Hepatocyte (in vitro differentiated cells): ENCODE data around the gene TMEM33. TPM values are rescaled to one million over a fixed set of nuclear protein-coding genes. Genes with fewer than 3 reads are reported as not detected.
A peak's percentile ranks its signal among the peaks of the same experiment; 100 is the strongest.
"Not testable (repeated sequence)": the region's sequence is repeated elsewhere in the genome, so short reads cannot be mapped to it uniquely, and the experiment has no call there.

Experiments
- DNase-seq: peaks from one replicate; pipeline ENCODE4 v3.0.0-alpha.2; 2016; ENCODE audit warnings: low spot score
- H2AFZ ChIP-seq: fragments of 200-600 bp; sonication (generic); 2 replicates; pipeline ENCODE4 v1.6.0; 2016; ENCODE audit warnings: antibody characterized with exemption, mild to moderate bottlenecking
- H3K27ac ChIP-seq: fragments of 200-600 bp; sonication (generic); 2 replicates; pipeline ENCODE4 v1.5.1; 2016; ENCODE audit warnings: mild to moderate bottlenecking
- H3K27me3 ChIP-seq: fragments of 200-600 bp; sonication (generic); 2 replicates; pipeline ENCODE4 v1.6.1; 2016
- H3K36me3 ChIP-seq: fragments of 200-600 bp; sonication (generic); replicated peaks from 2 replicates; pipeline ENCODE4 v1.5.1; 2016; ENCODE audit warnings: low read depth; ENCODE audit not compliant: insufficient read depth
- H3K4me1 ChIP-seq: fragments of 200-600 bp; sonication (generic); 2 replicates; pipeline ENCODE4 v1.5.1; 2016; ENCODE audit warnings: mild to moderate bottlenecking, moderate library complexity; ENCODE audit not compliant: insufficient read depth
- H3K4me2 ChIP-seq: fragments of 200-600 bp; sonication (generic); 2 replicates; pipeline ENCODE4 v1.6.0; 2016
- H3K4me3 ChIP-seq: fragments of 200-600 bp; sonication (generic); 2 replicates; pipeline ENCODE4 v1.5.1; 2016; ENCODE audit warnings: mild to moderate bottlenecking
- H3K79me2 ChIP-seq: fragments of 200-600 bp; sonication (generic); 2 replicates; pipeline ENCODE4 v1.6.0; 2017; ENCODE audit warnings: mild to moderate bottlenecking
- H3K9me2 ChIP-seq: fragments of 200-600 bp; sonication (generic); replicated peaks from 2 replicates; pipeline ENCODE4 v1.6.0; 2017; ENCODE audit warnings: mild to moderate bottlenecking; ENCODE audit not compliant: insufficient read depth
- H3K9me3 ChIP-seq: fragments of 200-600 bp; sonication (generic); 2 replicates; pipeline ENCODE4 v1.5.1; 2016; ENCODE audit warnings: low read depth, mild to moderate bottlenecking
- H4K20me1 ChIP-seq: fragments of 200-600 bp; sonication (generic); 2 replicates; pipeline ENCODE4 v1.6.0; 2016; ENCODE audit warnings: mild to moderate bottlenecking; ENCODE audit not compliant: insufficient read depth, poor library complexity, severe bottlenecking
- EZH2 ChIP-seq: fragments of 200-600 bp; sonication (generic); IDR thresholded peaks from 2 replicates; pipeline ENCODE4 v1.6.1; 2016; ENCODE audit warnings: antibody characterized with exemption, mild to moderate bottlenecking, borderline replicate concordance
- EZH2phosphoT487 ChIP-seq: fragments of 200-600 bp; sonication (generic); IDR thresholded peaks from one replicate; pipeline ENCODE4 v1.6.1; 2018; ENCODE audit warnings: antibody characterized with exemption, mild to moderate bottlenecking, low read depth, moderate library complexity; ENCODE audit not compliant: unreplicated experiment, severe bottlenecking
- WGBS: methylation state at CpG from one replicate; pipeline ENCODE4 v1.1.6; 2016; ENCODE audit warnings: low lambda C conversion rate; ENCODE audit errors: missing lambda C conversion rate; 5-methylcytosine and 5-hydroxymethylcytosine counted together
- polyA plus RNA-seq: library from polyadenylated mRNA; unstranded; fragments of >200 nt; fragmentation: Nextera tagmentation; extraction: Ambion mirVana; gene quantifications from 2 replicates; pipeline ENCODE4 v1.2.1, GENCODE V29; 2016
- total RNA-seq: library from RNA; depleted of rRNA; stranded (reverse); fragments of >200 nt; gene quantifications from 2 replicates; pipeline ENCODE4 v1.2.3, GENCODE V29; 2014
- TF ChIP-seq, protein P1 (sequence below): fragments of 200-600 bp; sonication (generic); IDR thresholded peaks from 2 replicates; pipeline ENCODE4 v1.5.1; 2016; ENCODE audit warnings: antibody characterized with exemption, mild to moderate bottlenecking; ENCODE audit not compliant: poor library complexity

Gene TMEM33
- total and polyA plus RNA-seq, 2 experiments from 2014 or later: 38.3 to 77.6 TPM

DNA sequence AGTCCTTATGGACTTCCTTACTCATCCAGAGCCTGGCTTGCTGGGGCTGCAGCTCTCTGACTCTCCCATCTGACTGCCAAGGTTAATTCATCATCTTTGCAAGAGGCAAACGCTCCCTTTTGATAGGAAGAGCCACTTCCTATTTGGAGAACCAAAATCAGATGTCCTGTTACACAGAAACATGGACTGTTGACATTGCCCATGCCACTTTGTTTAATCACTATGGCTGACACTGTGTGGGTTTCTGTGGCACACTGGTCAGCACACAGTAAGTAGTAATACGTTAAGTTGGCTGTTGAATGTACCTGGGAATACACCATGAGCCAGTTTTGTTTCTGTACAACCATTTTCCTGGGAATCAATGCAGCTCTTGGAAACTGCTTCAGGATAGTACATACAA, 45.1 kb upstream of the TMEM33 start:
- WGBS: 65% methylated on average over 2 of the region's 2 CpGs
- Histone ChIP-seq H3K4me2 (no peak overlapping the region), H3K9me3 (no peaks in the 10 kb centered on the region), H3K36me3 (no peaks in the 10 kb centered on the region), H3K9me2 (no peaks in the 10 kb centered on the region), H3K27ac (no peak overlapping the region), H3K4me3 (no peak overlapping the region), H3K4me1 (no peaks in the 10 kb centered on the region), H3K27me3 (peaks cover 24% of the 10 kb centered on the region), H2AFZ (no peak overlapping the region), H4K20me1 (no peaks in the 10 kb centered on the region), H3K79me2 (no peaks in the 10 kb centered on the region)
- TF ChIP-seq EZH2phosphoT487 (no peak), EZH2 (no peak)
- TF ChIP-seq, protein P1, sequence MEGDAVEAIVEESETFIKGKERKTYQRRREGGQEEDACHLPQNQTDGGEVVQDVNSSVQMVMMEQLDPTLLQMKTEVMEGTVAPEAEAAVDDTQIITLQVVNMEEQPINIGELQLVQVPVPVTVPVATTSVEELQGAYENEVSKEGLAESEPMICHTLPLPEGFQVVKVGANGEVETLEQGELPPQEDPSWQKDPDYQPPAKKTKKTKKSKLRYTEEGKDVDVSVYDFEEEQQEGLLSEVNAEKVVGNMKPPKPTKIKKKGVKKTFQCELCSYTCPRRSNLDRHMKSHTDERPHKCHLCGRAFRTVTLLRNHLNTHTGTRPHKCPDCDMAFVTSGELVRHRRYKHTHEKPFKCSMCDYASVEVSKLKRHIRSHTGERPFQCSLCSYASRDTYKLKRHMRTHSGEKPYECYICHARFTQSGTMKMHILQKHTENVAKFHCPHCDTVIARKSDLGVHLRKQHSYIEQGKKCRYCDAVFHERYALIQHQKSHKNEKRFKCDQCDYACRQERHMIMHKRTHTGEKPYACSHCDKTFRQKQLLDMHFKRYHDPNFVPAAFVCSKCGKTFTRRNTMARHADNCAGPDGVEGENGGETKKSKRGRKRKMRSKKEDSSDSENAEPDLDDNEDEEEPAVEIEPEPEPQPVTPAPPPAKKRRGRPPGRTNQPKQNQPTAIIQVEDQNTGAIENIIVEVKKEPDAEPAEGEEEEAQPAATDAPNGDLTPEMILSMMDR: no peak
- no peak for DNase-seq

DNA sequence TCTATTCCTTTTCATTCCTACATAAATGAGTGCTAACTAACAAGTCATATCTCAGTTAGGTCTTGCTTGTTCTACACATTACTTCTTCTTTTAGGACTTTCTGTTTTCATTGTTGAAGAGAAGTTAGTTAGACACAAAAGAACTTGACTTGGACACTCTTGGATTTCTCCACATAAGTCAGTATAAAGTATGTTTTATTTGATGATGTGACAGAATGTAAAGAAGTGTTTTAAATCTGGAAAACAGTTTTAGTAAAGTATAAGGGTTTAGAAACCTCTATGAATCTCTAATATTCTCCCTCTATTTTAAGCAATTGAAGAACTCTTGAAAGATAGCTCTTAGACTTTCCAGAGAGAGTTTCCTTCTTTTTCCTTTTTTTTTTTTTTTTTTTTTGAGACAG, 38.6 kb upstream of the TMEM33 start:
- TF ChIP-seq, protein P1: no peak
- TF ChIP-seq EZH2 (no peak), EZH2phosphoT487 (no peak)
- H3K9me3 ChIP-seq: no peaks in the 10 kb centered on the region
- no peak overlapping the region for H3K27ac ChIP-seq
- H4K20me1 ChIP-seq: no peaks in the 10 kb centered on the region
- H3K4me3 ChIP-seq: no peak overlapping the region
- no peaks in the 10 kb centered on the region for H3K79me2 ChIP-seq
- no peak for DNase-seq
- no peak overlapping the region for H3K4me2 ChIP-seq
- H3K36me3 ChIP-seq: no peaks in the 10 kb centered on the region
- no peaks in the 10 kb centered on the region for H3K9me2 ChIP-seq
- H3K27me3 ChIP-seq: peaks cover 12% of the 10 kb centered on the region
- H3K4me1 ChIP-seq: no peaks in the 10 kb centered on the region
- H2AFZ ChIP-seq: no peak overlapping the region

DNA sequence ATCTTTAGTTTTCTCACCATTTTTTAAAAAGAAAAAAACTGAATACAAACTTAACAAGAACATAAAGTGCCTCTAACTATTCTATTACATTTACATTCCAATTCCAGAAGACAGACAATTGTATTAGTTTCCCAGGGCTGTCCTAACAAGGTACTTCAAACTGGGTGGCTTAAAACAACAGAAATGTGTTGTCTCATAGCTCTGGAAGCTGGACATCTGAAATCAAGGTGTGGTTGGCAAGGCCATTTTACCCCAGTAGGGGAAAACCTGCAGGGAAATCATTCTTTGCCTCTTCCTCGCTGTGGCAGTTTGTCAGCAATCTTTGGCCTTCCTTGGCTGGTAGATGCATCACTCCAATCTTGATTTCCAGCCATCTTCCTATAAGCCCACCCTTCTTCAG, 37.5 kb upstream of the TMEM33 start:
- no peak for TF ChIP-seq EZH2
- no peak for TF ChIP-seq EZH2phosphoT487
- TF ChIP-seq, protein P1: no peak
- H3K4me3 ChIP-seq: no peak overlapping the region
- no peaks in the 10 kb centered on the region for H3K4me1 ChIP-seq
- H4K20me1 ChIP-seq: no peaks in the 10 kb centered on the region
- no peak overlapping the region for H3K27ac ChIP-seq
- no peaks in the 10 kb centered on the region for H3K9me2 ChIP-seq
- no peaks in the 10 kb centered on the region for H3K79me2 ChIP-seq
- WGBS: 86% methylated on average over 1 of the region's 1 CpG
- DNase-seq: no peak
- H2AFZ ChIP-seq: no peak overlapping the region
- no peak overlapping the region for H3K4me2 ChIP-seq
- H3K27me3 ChIP-seq: peaks cover 12% of the 10 kb centered on the region
- H3K36me3 ChIP-seq: no peaks in the 10 kb centered on the region
- H3K9me3 ChIP-seq: no peaks in the 10 kb centered on the region

DNA sequence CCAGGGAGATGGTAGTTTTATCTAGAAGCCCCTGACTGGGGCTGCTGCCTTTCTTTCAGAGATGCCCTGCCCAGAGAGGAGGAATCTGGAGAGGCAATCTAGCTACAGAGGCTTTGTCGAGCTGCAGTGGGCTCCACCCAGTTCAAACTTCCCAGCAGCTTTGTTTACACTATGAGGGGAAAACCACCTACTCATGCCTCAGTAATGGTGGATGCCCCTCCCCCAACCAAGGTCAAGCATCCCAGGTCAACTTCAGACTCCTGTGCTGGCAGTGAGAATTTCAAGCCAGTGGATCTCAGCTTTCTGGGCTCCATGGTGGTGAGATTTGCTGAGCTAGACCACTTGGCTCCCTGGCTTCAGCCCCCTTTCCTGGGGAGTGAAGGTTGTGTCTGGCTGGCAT, 26.1 kb upstream of the TMEM33 start:
- H4K20me1 ChIP-seq, H3K4me3 ChIP-seq, H3K79me2 ChIP-seq, H2AFZ ChIP-seq, H3K9me2 ChIP-seq, H3K4me2 ChIP-seq, H3K36me3 ChIP-seq, H3K27me3 ChIP-seq, H3K9me3 ChIP-seq, H3K27ac ChIP-seq, H3K4me1 ChIP-seq: not testable (repeated sequence)
- peak; percentile 28 for DNase-seq
- WGBS: 0% methylated on average over 1 of the region's 1 CpG
